Kidney glomerular epithelial cell (primary cell): Measurements from ENCODE around the gene EIF2A.
"Not testable (repeated sequence)": the region's sequence is repeated elsewhere in the genome, so short reads cannot be mapped to it uniquely, and the experiment has no call there.

ENCODE experiments used
- DNase-seq: peaks from one replicate; lab custom pipeline; 2025; lab: John Stamatoyannopoulos, UW

Gene EIF2A

DNA sequence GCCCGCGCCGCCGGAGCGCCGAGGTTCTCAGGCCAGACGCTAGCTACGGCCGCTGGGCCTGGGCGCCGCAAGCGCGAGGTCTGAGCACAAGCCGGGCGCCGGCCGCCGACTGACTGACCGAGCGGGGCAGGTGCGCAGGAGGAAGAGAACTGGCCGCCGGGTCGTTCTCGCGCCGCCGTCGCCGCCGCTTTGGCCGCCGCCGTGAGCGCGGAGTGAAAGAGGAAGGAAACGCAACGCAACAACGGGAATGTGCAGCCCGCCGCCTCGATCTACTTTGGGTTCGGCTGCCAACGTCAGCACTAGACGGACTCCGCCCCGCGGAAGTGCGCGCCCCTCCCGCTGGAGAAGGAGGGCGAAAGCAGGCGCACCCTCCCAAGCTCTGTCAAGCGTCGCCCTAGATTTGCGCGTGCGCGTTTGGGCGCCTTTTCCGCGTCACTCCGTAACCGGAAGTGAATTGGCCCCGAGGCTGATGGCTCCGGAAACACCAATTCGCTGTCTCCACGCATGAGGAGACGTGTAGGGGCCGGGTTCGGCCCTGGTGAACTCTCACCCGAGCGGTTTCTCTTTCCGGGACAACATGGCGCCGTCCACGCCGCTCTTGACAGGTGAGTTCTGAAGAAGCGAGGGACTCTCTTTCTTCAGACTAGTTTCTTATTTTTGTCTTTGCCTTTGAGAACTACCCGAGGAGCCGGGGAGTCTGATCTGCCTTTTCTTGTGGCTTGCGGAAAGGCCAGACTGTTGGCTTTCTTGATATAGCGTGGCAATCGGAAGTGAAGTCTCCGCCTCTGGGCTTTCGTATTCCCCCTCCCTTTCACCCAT lies at the start of gene EIF2A, which contains the start of gene SERP1:
TSS of gene EIF2A (plus strand) at position 562 of the 819 bp plus-strand sequence. CDS start at position 578, 16 bp downstream.
TSS of gene SERP1 (minus strand) at position 271 of the 819 bp plus-strand sequence. CDS start 361 bp downstream, outside the sequence.
- peak; percentile 95 for DNase-seq

GRCh38 chr3:150497956-150498355 lies 48.6 kb upstream of the EIF2A start:
- DNase-seq = no peak

DNA sequence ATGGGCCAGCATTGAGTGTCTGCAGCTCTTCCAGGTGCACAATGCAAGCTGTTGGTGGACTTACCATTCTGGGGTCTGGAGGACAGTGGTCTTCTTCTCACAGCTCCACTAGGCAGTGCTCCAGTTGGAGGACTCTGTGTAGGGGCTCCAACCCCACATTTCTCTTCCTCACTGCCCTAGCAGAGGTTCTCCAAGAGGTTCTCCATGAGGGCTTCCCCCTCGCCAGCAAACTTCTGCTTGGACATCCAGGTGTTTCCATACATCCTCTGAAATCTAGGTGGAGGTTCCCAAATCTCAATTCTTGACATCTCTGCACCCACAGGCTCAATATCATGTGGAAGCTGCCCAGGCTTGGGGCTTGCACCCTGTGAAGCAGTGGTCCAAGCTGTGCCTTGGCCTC lies 45.6 kb upstream of the EIF2A start:
- not testable (repeated sequence) for DNase-seq

DNA sequence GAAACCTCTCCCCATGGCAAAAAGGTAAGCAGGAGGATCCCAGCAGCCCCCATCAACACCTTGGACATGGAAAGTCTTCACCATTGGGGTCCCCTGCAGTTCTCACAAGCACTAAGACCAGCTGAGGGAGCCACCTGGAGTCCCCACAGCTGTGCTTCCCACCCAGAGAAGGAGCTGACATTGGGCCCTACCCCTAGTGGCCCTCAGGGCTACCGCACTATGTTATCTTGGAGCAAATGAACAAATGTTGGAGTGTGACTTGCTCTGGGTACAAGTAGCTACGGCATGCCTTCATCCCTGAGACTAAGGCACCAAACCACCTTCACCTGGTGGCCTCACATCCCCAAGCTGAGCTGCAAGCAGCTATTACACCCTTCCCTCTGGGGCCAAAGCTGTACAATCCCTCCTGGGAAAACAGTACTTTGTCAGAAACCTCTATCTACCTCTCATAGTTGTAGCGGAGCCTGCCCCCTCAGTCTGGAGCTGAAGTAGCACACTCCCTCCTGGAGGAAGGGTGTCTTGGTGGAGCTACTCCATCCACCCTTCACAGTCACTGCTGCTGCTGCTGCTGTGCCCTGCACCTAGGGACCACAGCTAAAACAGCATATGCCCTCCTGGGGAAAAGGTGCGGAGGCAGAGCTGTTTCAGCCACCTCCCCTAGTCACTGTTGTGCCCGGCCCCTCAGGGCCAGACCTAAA lies 43.0 kb upstream of the EIF2A start:
- DNase-seq = no peak

DNA sequence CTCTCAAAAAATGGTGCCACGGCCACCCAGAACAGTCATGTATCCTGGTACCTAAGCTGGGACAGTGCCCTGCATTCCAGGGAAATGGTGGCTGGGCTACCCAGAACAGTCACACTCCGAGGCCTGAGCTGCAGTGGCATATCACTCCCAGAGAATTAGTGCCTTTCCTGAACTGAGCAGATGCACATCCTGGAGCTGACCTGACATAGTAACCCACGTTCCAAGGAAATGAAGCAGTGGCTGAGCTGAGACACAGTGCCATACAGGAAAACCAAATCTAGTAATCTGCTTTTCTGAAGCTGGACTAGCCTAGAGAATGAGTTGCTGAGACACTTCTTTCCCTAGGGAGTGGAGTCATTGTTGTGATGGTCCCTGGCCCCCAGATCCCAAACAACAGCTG lies 42.1 kb upstream of the EIF2A start:
- no peak for DNase-seq

- DNase-seq = no peak
These were observed 38.2 kb upstream of the EIF2A start for GRCh38 chr3:150508401-150508800.

- DNase-seq = no peak
These were observed 36.8 kb upstream of the EIF2A start for GRCh38 chr3:150509780-150510179.

DNA sequence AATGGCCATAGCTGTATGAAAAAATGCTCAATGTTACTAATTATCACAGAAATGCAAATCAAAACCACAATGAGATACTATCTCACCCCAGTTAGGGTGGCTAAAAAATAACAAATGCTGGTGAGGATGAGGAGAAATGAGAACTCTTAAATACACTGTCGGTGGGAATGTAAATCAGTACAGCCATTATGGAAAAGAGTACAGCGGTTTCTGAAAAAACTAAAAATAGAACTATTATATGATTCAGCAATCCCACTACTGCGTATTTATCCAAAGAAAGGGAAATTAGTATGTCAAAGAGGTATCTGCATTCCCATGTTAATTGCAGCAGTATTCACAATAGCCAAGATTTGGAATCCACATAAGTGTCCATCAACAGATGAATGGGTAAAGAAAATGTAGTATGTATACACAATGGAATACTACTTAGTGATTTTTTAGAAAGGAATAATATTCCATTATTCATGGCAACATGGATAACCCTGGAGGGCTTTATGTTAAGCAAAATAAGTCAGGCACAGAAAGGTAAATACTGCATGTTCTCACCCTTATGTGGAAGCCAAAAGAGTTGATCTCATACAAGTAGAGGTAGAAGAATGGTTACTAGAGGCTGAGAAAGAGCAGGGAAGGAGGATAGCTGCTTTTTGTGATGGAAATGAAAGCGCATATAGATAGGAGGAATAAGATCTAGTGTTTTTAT lies 35.3 kb upstream of the EIF2A start:
- no peak for DNase-seq

- DNase-seq = no peak
These were observed 31.4 kb upstream of the EIF2A start for GRCh38 chr3:150515210-150515609.

GRCh38 chr3:150519026-150519425 lies 27.6 kb upstream of the EIF2A start:
- no peak for DNase-seq

DNA sequence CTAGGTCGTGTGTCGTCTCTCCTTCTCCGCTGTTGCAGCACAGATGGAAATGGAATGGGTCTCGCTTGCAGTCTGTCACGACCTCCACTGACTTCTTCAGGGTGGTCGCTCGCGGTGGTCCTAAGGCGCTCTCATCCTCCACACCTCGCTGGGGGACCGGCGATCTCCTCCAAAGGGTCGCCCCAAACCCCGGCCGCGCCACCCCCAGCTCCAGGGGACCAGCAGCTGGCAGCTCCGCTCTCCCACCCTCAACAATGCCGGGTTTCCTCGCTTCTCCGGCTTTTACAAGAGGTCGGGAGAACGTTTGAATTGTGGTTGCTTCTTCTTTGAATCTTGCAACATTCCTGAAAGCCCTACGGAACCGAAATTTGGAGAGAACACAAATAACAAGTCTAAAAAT lies 26.2 kb upstream of the EIF2A start:
- no peak for DNase-seq

- no peak for DNase-seq
These were observed 25.1 kb upstream of the EIF2A start for GRCh38 chr3:150521463-150521862.

- DNase-seq = no peak
These were observed 23.0 kb upstream of the EIF2A start for GRCh38 chr3:150523538-150523937.

DNA sequence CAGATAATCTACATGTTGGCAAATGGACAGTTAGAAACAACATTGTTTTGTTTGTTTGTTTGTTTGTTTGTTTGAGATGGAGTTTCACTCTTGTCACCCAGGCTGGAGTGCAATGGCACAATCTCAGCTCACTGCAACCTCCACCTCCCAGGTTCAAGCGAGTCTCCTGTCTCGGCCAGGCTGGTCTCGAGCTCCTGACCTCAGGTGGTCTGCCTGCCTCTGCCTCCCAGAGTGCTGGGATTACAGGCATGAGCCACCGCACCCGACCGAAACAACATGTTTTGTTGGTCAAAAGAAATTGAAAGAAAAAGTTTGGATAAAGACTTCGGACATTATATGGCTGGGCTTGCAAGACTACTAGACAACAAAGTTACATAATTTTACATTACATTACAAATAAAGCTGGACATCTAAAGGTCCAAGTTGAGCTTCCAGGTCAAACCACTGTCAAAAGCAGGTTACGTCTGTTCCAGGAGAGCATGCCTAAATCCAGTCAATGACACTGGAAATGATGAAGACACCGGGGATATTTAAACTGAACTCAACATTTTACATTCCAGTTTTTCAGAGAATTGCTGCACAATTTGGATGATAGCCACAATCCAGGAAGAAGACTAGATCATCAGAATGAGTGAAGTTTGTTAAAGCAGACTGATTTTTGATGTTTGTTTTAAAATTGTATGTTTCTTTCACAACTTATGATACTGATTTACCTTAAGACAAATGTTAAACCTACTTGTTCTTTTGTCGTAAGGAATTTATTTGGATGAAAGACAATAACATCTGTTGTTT lies 18.9 kb upstream of the EIF2A start:
- DNase-seq = no peak

DNA sequence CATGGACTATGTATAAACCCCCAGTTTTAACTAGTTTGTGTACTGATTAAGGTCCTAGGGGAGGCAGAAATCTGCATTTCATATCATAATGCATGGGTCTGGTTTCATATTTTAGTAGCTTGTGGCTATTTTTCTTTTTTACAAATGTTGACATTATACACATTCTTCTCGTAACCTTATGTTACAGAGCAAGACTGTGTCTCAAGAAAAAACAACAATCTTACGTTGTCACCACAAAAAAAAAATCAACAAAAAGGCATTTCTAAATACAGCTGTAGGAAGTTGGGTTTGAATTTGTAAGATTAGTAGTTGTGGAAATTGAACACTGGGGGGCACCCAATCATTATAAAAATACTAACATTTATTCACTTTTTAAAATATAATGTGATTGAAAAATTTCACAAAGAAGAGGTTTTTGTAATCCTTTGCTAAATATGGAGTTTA lies 18.2 kb upstream of the EIF2A start:
- no peak for DNase-seq

GRCh38 chr3:150531775-150532174 lies 14.8 kb upstream of the EIF2A start:
- no peak for DNase-seq

- no peak for DNase-seq
These were observed 11.4 kb upstream of the EIF2A start for GRCh38 chr3:150535204-150535603.

DNA sequence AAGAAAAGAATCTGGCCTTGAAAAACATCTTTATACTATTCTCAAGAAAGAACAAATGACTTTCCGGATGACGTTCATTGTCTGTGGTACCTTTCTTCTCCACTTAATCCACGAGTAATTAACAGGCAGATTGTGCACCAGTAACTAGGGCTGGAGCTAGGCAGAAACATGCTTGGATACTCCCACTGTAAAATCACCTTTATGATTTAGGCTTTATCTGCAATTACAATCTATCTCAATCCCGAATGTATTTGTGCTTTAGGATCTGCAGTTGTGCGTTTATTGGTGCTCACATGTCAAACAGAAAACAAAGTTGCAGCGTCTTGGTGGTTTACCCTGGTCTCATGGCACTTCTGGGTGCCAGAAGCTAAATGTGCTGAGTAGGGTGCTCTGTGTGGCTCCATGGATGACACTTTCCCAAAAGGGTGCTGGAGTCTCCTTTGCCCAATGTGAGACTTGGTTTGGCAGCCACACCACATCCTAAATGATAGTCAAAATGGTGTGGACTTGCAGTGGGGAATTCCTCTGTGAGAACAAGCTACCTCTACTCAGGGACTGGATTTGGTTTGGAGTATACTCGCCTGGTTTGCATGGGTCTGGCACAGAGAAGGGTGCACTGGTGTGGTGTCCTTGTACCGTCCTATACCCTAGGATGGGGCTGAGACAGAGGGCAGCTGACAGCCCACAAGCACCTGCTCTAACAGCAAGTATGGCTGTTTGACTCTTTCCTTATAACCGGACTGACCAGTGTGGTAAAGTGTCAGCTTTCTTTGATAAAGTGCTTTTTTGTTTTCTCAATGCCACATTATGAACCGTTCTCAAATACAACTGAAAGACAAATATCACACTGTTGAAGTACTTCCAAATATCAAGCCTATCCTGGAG lies 8.0 kb upstream of the EIF2A start:
- DNase-seq = no peak

- DNase-seq = no peak
These were observed 6.3 kb upstream of the EIF2A start for GRCh38 chr3:150540297-150540696.

- DNase-seq = no peak
These were observed 5.6 kb upstream of the EIF2A start for GRCh38 chr3:150540991-150541390.

DNA sequence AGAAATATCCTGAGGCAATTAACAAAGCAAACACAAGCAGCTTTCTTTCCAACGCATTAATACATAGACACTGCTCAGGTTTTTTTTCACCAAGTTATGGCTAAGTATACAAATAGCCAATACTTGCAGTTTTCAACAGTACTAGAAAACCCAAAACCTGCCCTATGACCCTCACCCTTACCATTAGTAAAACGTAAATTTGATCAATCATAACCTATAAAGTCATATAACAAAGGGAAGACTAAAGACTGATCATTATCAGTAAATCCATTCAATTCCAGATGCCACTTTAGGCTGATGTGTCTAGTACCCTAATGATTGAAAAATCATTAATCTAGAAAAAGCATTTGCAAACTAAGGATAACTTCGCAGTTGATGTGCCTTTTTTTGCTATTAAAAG lies 3.5 kb upstream of the EIF2A start:
- no peak for DNase-seq
